HepG2 (cell line): ENCODE results near the gene THRB. TPM values are rescaled to one million over a fixed set of nuclear protein-coding genes. Genes with fewer than 3 reads are reported as not detected.

Experiments used
- ATAC-seq: fragments of 200-7000 bp; cut with Tn5 transposase; 3 replicates; pipeline ENCODE4 v1.9.1; 2020; ENCODE audit warnings: mild to moderate bottlenecking, moderate library complexity
- BruUV-seq: library from RNA; stranded (reverse); fragments of 400-500 nt; replicated peaks from 2 replicates; lab custom pipeline; 2021; lab: Mats Ljungman, UMichigan
- CTCF ChIA-PET: fragments of 300-600 bp; formaldehyde crosslinking; extraction: SDS; loops from one replicate; lab custom pipeline; 2021; ENCODE audit warnings: low total read pairs, inconsistent platforms, low intra/inter-chr PET ratio; lab: Yijun Ruan, JAX
- POLR2A ChIA-PET: fragments of 350-600 bp; sonication (Branson Sonifier 250); formaldehyde crosslinking; loops from one replicate; lab custom pipeline; 2020; ENCODE audit warnings: antibody characterized with exemption, inconsistent platforms; lab: Yijun Ruan, JAX
- DNase-seq: peaks from one replicate; pipeline ENCODE4 v3.0.0-alpha.2; 2015; ENCODE audit warnings: low spot score
- FAIRE-seq: peaks from 3 replicates; lab custom pipeline; 2011; peaks lifted over from hg19 to GRCh38; lab: Jason Lieb, UNC
- H2AFZ ChIP-seq: one replicate; pipeline ENCODE4 v1.6.1; 2011; ENCODE audit warnings: low read length, inconsistent platforms
- H3K27ac ChIP-seq: fragments of 300-600 bp; 3 replicates; pipeline ENCODE4 v1.8.0; 2011; ENCODE audit warnings: mixed run types, mild to moderate bottlenecking, mixed read lengths, low read length, inconsistent platforms; ENCODE audit not compliant: insufficient read depth; ENCODE audit errors: extremely low read length
- H3K27me3 ChIP-seq, 2 experiments: fragments of 200-600 bp in 1 of 2; 2 replicates in 1 of 2; 3 replicates in 1 of 2; pipeline versions ENCODE4 v1.6.0 to v1.8.0; 2011; ENCODE audit warnings: low read length in 2 of 2, mild to moderate bottlenecking in 2 of 2, moderate library complexity in 2 of 2, inconsistent platforms in 1 of 2; ENCODE audit not compliant: insufficient read depth in 2 of 2, control insufficient read depth in 1 of 2
- H3K36me3 ChIP-seq, 2 experiments: fragments of 200-600 bp in 1 of 2; replicated peaks in 1 of 2; 2 replicates in 1 of 2; 3 replicates in 1 of 2; pipeline versions ENCODE4 v1.5.1 to v1.8.0; 2011; ENCODE audit warnings: low read length in 2 of 2, inconsistent platforms in 1 of 2; ENCODE audit not compliant: insufficient read depth in 2 of 2, control insufficient read depth in 1 of 2
- H3K4me1 ChIP-seq: 2 replicates; pipeline ENCODE4 v1.5.1; 2012; ENCODE audit warnings: low read length, inconsistent platforms; ENCODE audit not compliant: insufficient read depth
- H3K4me2 ChIP-seq: 2 replicates; pipeline ENCODE4 v1.6.0; 2011; ENCODE audit warnings: low read depth, low read length, inconsistent platforms
- H3K4me3 ChIP-seq, 3 experiments: fragments of 200-600 bp in 1 of 3; sonication (generic), shearing (Covaris generic) in 1 of 3; replicated peaks in 1 of 3; 2 replicates each; pipeline ENCODE4 v1.5.1; 2011 to 2016; ENCODE audit warnings: low read length in 3 of 3, inconsistent platforms in 2 of 3, low read depth in 2 of 3, mild to moderate bottlenecking in 2 of 3, control low read depth in 1 of 3, mixed read lengths in 1 of 3; ENCODE audit not compliant: insufficient read depth in 1 of 3
- H3K79me2 ChIP-seq: one replicate; pipeline ENCODE4 v1.6.1; 2011; ENCODE audit warnings: low read length, inconsistent platforms; ENCODE audit not compliant: insufficient read depth
- H3K9ac ChIP-seq: 2 replicates; pipeline ENCODE4 v1.6.0; 2011; ENCODE audit warnings: mild to moderate bottlenecking, low read depth, low read length, inconsistent platforms; ENCODE audit not compliant: insufficient read depth
- H3K9me3 ChIP-seq: 2 replicates; pipeline ENCODE4 v1.5.1; 2012; ENCODE audit warnings: mild to moderate bottlenecking, low read length
- H4K20me1 ChIP-seq: 2 replicates; pipeline ENCODE4 v1.6.0; 2011; ENCODE audit warnings: inconsistent platforms, mild to moderate bottlenecking, low read length, moderate library complexity; ENCODE audit not compliant: insufficient read depth
- FIP1L1 ChIP-seq: fragments of 200-400 bp; formaldehyde crosslinking; IDR thresholded peaks from 2 replicates; pipeline ENCODE4 v1.6.1; 2018; ENCODE audit warnings: low read depth, mild to moderate bottlenecking, low read length, moderate library complexity, borderline replicate concordance; ENCODE audit not compliant: insufficient read depth
- NFYC ChIP-seq: IDR thresholded peaks from 2 replicates; pipeline ENCODE4 v1.6.1; 2016; ENCODE audit warnings: missing genetic modification reagents, missing compliant biosample characterization
- RBAK ChIP-seq: sonication (generic); formaldehyde crosslinking; IDR thresholded peaks from 2 replicates; pipeline ENCODE4 v1.5.1; 2020; ENCODE audit warnings: mild to moderate bottlenecking, missing genetic modification reagents
- SOX13 ChIP-seq, 3 experiments: fragments of 450-650 bp in 1 of 3; sonication (generic) in 1 of 3; formaldehyde crosslinking in 1 of 3; IDR thresholded peaks in 2 of 3; conservative IDR thresholded peaks in 1 of 3; 2 replicates each; pipeline versions ENCODE4 v1.5.0 to v1.6.1; 2016 to 2020; ENCODE audit warnings: antibody characterized with exemption in 1 of 3, mild to moderate bottlenecking in 1 of 3, missing compliant biosample characterization in 1 of 3, missing genetic modification reagents in 1 of 3, moderate library complexity in 1 of 3
- ZFP90 ChIP-seq: sonication (generic); formaldehyde crosslinking; IDR thresholded peaks from 2 replicates; pipeline ENCODE4 v1.8.0; 2022; ENCODE audit warnings: missing genetic modification reagents, mild to moderate bottlenecking, inconsistent platforms, borderline replicate concordance
- ZNF354B ChIP-seq: sonication (generic); formaldehyde crosslinking; IDR thresholded peaks from 2 replicates; pipeline ENCODE4 v1.8.0; 2022; ENCODE audit warnings: mild to moderate bottlenecking, missing genetic modification reagents
- WGBS: methylation state at CpG from one replicate; pipeline ENCODE4 v1.1.6; 2017; ENCODE audit warnings: low lambda C conversion rate; 5-methylcytosine and 5-hydroxymethylcytosine counted together
- in situ Hi-C: cut with HindIII; loops from 2 replicates; pipeline ENCODE4 v1.10.0; 2017; ENCODE audit warnings: low pct_unique_long_range_greater_than_20kb; ENCODE audit not compliant: extremely low pct_ligation_motif_present
- intact Hi-C: fragments of 100-400 bp; cut with micrococcal nuclease; formaldehyde crosslinking; loops from one replicate; pipeline ENCODE4 v1.10.0; 2022; ENCODE audit not compliant: unreplicated experiment
- polyA plus RNA-seq, 8 experiments: library from polyadenylated mRNA; depleted of rRNA in 3 of 8; stranded (reverse) in 7 of 8; unstranded in 1 of 8; fragments of >200 nt; fragmentation: Illumina TruSeq in 4 of 8; extraction: Trizol in 4 of 8; gene quantifications; 2 replicates each; pipeline versions ENCODE4 v1.2.1 to v1.2.3, GENCODE V29; 2011 to 2016; ENCODE audit warnings: low read depth in 4 of 8, missing spikeins in 1 of 8, mixed read lengths in 1 of 8; ENCODE audit not compliant: insufficient read depth in 1 of 8
- total RNA-seq, 5 experiments: library from RNA; depleted of rRNA; stranded (reverse); fragments of >200 nt; fragmentation: Illumina TruSeq; extraction: Trizol; gene quantifications; 2 replicates each; pipeline ENCODE4 v1.2.3, GENCODE V29; 2016; ENCODE audit warnings: low read depth in 1 of 5

Gene THRB
- total and polyA plus RNA-seq, 2 of the 13 experiments (the other 11 are each of a cell fraction or from before 2014, with no cell fraction given), result 4.7 to 22.7 TPM

- Histone ChIP-seq H3K9me3 (no peaks in the 10 kb centered on the region), H4K20me1 (no peaks in the 10 kb centered on the region), H3K36me3 (peaks cover 2 to 7% of the 10 kb centered on the region in 2 experiments; a peak in 2 of 5 replicates), H3K4me1 (peaks cover 11% of the 10 kb centered on the region), H3K79me2 (no peaks in the 10 kb centered on the region), H3K27ac (no peak overlapping the region), H3K9ac (no peak overlapping the region), H3K27me3 (no peaks in the 10 kb centered on the region), H2AFZ (no peak overlapping the region), H3K4me3 (no peak overlapping the region), H3K4me2 (no peak overlapping the region)
- intact Hi-C loops (no loop called here), in situ Hi-C loops (no loop called here)
- BruUV-seq, result no TSS peak
- ATAC-seq (no peak), FAIRE-seq (peak; percentile 63), DNase-seq (no peak)
- no peak for TF ChIP-seq ZFP90 (CRISPR knock-in tag)
- TF ChIP-seq FIP1L1, result no peak
- TF ChIP-seq SOX13 (IDR thresholded peaks at IDR 0.05), result no peak
- no peak for TF ChIP-seq SOX13 (CRISPR knock-in tag; conservative IDR thresholded peaks at IDR 0.05 in 1 of 2, IDR thresholded peaks at IDR 0.05 in 1 of 2)
- no peak for TF ChIP-seq RBAK (CRISPR knock-in tag)
- ChIA-PET POLR2A (no interaction called here), CTCF (no interaction called here)
- WGBS, result 96% methylated on average over 5 of the region's 5 CpGs
Observed at GRCh38 chr3:24339266-24339825, 155.3 kb downstream of the THRB start.

GRCh38 chr3:24338409-24339130, 156.1 kb downstream of the THRB start:
- no peak for ATAC-seq
- Histone ChIP-seq H3K36me3 (peaks cover 2 to 7% of the 10 kb centered on the region in 2 experiments; a peak in 2 of 5 replicates), H3K9me3 (no peaks in the 10 kb centered on the region)
- WGBS, result 91% methylated on average over 5 of the region's 5 CpGs
- in situ Hi-C loops, result no loop called here
- no peak for TF ChIP-seq ZNF354B (CRISPR knock-in tag)
- TF ChIP-seq NFYC (CRISPR knock-in tag), result no peak
- TF ChIP-seq, all 625 proteins: peak for 0
- no peak for FAIRE-seq
- H2AFZ ChIP-seq, result no peak overlapping the region
- no peak overlapping the region for H3K4me2 ChIP-seq
- no TSS peak for BruUV-seq
- H4K20me1 ChIP-seq, result no peaks in the 10 kb centered on the region
- H3K27me3 ChIP-seq, result no peaks in the 10 kb centered on the region
- no peak for DNase-seq
- H3K9ac ChIP-seq, result no peak overlapping the region
- H3K79me2 ChIP-seq, result no peaks in the 10 kb centered on the region
- H3K4me1 ChIP-seq, result peaks cover 11% of the 10 kb centered on the region
- POLR2A ChIA-PET, result no interaction called here
- H3K4me3 ChIP-seq, result no peak overlapping the region
- CTCF ChIA-PET, result no interaction called here
- intact Hi-C loops, result no loop called here
- no peak overlapping the region for H3K27ac ChIP-seq
